GM20431 (cell line): Measurements from ENCODE around the gene OPCML.

Experiments used
- in situ Hi-C: fragments of 300-500 bp; cut with MseI, MboI; formaldehyde crosslinking; loops from one replicate; pipeline ENCODE4 v1.15.0; 2020; ENCODE audit warnings: low sequenced_read_pairs; ENCODE audit not compliant: unreplicated experiment

OPCML gene

DNA sequence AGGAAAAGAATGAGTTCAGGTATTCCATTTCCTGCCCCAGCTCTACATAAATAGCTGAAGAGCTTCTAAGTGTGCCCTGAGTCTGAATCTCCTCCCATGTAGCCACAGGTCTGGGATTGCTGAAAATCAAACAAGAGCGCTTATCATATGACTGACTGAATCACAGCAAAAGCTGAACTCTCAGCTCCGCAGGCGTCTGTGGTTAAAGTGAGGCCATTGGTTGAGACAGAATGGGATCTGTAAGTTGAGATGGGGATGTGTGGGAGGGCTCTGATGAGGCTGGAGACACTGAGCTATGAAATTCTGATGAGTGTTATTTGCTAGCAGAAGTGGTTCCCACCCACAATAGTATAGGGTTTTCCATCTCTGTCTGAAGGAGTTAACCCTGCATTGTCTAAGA, 637.0 kb downstream of the OPCML start:
- in situ Hi-C loops, result no loop called here

- in situ Hi-C loops, result no loop called here
These were observed 637.7 kb downstream of the OPCML start for GRCh38 chr11:132894606-132895005.

DNA sequence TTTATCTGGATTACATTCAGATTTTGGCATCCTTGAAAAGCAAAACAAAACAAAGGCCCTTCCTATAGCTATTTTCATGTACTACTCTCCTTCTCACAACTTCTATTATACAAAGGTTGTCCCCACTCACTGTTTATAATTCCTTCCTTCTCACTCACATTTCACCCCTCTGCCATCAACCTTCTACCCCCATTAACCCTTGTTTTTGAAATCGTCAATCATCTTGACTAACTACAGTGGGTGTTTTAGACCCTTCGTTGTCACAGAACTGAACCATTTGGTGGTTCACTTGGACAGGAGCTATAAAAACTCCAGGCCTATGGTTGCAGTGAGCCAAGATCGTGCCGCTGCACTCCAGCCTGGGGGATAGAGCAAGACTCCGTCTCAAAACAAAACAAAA, 639.4 kb downstream of the OPCML start:
- in situ Hi-C loops, result no loop called here

DNA sequence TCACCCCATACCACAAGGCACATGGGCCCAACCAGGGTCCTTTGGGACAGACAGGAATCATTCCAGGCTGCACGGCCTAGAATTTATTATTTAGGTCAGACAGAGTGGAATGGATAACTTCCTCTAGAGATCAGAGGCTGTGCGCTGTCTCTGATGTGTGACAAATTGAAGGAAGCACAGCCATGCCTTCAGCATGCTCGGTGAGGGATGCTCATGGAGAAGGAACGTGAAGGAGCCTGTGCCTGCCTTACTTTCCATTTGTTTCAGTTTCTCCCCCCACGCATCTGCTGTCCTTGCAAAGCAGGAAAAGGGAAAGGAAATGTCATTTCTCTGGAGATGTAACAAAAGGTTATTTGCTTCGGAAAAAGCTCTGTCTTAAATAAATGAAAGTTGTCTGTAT, 644.1 kb downstream of the OPCML start:
- in situ Hi-C loops, result no loop called here

DNA sequence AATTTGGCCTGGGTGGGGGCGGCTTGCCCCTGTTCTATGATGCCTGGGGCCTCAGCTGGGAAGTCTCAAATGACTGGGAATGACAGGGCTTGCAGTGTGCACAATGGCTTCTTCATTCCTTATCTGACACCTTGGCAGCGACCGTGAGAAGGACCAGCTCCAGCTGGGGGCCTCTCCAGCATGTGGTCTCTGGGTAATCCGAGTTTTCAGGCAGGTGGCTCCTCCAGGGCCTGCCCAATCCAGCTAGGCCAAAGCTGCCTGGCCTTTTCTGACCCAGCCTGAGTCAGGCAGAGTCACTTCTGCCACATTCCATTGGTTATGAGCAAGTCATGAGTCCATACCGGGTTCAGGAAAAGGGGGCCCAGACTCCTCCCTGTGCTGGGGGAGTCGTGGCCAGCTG, 646.0 kb downstream of the OPCML start:
- in situ Hi-C loops, result no loop called here

DNA sequence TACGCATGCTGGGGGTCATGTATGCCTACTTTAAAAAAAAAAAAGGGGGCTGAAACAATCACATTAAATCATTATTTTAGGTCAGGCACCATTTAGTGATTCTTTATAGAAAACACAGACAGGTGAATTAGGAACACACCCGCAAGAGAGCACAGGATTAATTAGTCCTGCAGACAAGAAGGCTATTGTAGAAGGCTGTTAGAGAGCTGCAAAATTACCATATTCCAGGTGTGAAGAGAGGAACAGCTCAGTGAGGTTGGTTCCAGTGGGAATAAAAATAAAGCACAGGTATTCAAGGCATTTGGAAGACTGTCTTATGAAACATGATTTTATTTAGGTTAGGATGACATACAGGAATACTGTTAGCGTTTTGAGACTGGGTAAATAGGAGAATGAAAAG, 649.1 kb downstream of the OPCML start:
- in situ Hi-C loops, result no loop called here

DNA sequence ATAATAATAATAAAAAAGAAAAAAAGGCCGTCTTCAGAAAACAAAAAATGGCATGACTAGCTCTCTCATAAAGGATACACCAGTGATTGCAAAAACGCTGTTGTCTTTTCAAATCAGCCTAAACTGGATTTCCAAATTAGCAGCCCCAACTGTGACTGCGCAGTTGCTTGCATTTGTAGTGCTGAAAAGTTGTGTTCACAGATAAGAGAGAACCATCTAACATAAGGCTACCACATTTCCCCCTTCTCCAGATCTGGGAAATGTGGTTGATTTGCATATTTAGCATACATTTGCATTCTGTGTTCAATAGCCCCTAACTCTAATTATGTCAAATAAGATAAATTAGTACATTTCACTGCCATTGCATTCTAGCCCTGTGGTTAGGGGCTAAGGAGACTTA, 650.7 kb downstream of the OPCML start:
- in situ Hi-C loops, result no loop called here

GRCh38 chr11:132878111-132878510, 654.2 kb downstream of the OPCML start:
- in situ Hi-C loops, result no loop called here

DNA sequence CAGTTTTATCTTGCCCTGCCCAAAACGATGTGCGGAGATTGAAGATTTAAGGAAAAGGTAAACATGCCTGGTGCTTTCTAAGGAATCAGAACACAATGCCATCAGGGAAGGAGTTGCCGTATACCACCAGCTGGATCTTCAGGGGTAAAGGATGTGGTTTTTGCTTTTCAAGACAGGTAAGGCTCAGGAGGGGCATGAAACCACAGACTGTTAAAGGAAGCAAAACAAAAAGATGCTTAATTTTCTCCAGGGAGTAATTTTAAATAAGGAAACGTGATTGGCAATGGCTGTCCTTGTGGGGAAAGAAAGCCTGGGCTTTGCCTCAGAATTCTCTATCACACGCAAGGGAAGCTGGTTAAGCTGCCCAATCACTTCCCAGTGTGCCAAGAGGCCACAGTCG, 655.6 kb downstream of the OPCML start:
- in situ Hi-C loops, result no loop called here

DNA sequence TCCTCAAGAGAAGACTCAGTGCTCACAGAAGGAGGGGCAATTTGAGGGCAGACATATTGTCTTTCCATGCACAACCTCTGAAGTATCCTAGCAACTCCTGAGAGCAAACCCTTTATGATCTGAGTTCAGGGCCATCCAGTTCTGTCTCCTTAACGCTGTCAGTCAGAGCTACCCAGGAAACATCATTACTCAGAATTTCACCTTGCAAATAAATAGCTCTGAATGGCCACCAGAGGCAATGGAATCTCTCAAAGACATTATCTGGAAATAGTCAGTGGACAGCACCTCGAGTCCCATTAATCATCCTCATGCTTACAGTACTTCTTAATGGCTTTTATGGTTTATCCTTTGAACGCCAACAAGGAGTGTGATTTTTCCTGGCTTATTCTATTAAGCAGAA, 656.1 kb downstream of the OPCML start:
- in situ Hi-C loops, result no loop called here

- in situ Hi-C loops, result no loop called here
These were observed 657.7 kb downstream of the OPCML start for GRCh38 chr11:132874638-132875037.

DNA sequence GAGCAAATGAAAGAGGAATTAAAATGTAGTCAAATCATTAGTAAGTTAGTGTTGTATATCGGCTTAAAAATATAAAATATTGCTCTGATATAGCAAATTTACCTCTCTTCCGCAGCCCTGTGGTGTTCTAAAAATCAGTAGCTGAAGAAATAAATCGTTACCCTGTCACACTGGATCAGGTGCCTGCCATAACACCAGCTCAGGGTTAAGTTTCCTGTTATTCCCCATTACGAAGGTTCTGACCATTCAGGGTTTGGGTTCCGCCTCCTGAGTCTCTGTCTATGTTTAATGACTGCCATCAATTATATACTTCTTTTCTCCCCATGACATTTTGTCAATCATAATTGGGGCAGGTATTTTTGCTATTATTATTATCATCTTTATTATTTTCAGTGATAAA, 658.5 kb downstream of the OPCML start:
- in situ Hi-C loops, result no loop called here

- in situ Hi-C loops, result no loop called here
These were observed 660.1 kb downstream of the OPCML start for GRCh38 chr11:132872211-132872610.

GRCh38 chr11:132866783-132867545, 665.3 kb downstream of the OPCML start:
- in situ Hi-C loops, result no loop called here

DNA sequence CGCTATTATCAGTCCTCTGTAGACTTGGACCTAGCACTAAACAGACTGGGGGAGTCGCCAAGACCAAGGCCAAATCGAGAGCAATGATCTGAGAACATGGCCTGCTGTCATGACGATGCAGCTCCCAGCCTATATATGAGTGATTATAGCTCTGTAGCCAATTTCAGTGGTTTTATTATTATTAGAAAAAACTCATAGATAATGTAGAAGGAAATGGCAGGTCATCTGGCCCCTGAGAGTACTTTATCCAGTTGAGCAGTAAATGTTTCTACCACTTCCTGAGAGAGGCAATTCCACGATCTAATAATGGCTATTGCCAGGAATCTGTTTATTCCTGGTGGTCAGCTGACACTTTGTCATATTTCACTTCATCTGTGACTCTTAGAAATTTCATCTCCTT, 666.7 kb downstream of the OPCML start:
- in situ Hi-C loops, result no loop called here

DNA sequence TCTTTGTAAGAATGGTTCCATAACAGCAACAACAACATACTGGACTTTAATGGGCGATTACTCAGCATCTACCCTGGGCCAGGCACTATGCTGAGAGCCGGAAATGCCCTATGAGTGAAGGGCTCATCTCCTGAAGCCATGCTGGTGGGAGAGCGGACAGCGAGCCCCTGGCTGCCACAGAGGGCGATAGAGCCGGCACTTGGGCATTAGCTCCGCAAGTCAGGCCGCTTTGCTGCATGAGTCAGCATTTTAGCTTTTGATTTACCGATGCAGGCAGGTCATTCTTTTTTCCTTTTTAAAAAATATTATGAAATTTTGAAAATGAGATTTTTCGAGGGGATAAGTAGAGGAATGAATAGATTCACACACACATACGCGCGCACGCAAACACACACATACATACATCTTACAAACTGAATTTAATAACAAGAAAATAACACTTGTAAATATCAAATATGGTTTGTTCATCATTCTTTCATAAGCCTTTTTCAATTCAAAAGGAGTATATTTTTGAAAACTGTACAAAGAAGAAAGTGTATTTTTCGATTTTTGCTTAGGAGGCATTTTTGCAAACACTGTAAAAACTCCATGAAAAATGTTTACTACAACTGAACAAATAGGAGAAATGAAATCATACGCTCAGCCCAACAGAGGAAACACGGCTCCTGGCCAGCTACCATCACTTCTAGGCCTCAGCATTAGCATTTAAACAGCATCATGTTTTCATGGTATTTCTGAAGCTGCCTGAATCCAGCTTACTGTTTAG, 667.3 kb downstream of the OPCML start:
- in situ Hi-C loops, result no loop called here

- in situ Hi-C loops, result no loop called here
These were observed 669.4 kb downstream of the OPCML start for GRCh38 chr11:132862933-132863332.

- in situ Hi-C loops, result no loop called here
These were observed 670.2 kb downstream of the OPCML start for GRCh38 chr11:132862137-132862536.

GRCh38 chr11:132859306-132859705, 673.0 kb downstream of the OPCML start:
- in situ Hi-C loops, result no loop called here

DNA sequence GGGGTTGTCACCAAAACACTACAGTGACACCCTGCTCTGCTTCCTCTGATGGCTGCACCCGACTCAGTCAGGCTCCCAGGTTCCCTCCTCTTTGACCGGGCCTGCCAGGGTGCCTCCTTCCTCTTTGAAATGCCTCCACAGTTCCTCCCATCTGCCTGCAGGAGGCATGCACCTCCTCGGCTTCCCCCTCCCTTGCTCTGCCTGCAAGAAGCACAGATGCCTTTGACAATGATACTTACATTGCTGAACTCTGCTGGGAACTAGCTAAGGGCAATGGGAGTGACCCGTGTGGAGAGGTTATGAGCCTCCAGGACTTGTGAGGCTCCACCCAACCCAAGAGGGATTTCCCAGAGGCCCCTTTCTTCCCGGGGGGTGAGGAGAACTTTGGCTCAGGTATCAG, 674.1 kb downstream of the OPCML start:
- in situ Hi-C loops, result no loop called here

- in situ Hi-C loops, result no loop called here
These were observed 676.3 kb downstream of the OPCML start for GRCh38 chr11:132856032-132856431.

- in situ Hi-C loops, result no loop called here
These were observed 676.8 kb downstream of the OPCML start for GRCh38 chr11:132855516-132855915.
